Measurements from ENCODE around the gene HBS1L.

DNA sequence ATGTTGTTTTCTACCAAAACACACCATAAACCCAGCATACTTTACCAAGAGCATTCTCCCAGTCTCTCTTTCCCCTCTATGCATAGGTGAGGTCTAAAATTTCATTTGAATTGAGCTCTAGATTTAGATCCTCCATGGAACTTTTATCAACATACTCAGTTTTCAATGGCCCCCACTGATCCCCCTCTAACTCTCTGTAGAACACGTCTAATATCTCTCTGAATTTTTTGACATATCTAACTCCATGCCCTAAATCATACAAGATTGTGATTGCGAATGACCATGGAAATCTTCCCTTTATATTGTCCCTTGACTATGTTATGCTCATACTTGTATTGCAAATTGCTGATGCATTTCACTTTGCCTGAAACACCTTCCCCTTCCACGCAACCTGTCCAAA lies 38.1 kb upstream of the HBS1L start:
- TF ChIP-seq CTCF (IDR thresholded peaks at IDR 0.05) (no peak), POLR2A (IDR thresholded peaks at IDR 0.05) (no peak)
